Activated naive CD8-positive, alpha-beta T cell treated with anti-CD3 and anti-CD28 coated beads, Interleukin-2, amount 50 U/mL, for 24 hours (primary cell): ENCODE data around the gene NUBPL.
"Not testable (repeated sequence)": the region's sequence is repeated elsewhere in the genome, so short reads cannot be mapped to it uniquely, and the experiment has no call there.

ENCODE experiments used
- ATAC-seq: fragments of 150-1000 bp; cut with Tn5 transposase; one replicate; pipeline ENCODE4 v1.10.0; 2021
- DNase-seq: peaks from one replicate; pipeline ENCODE4 v3.0.0; 2021
- H3K27ac Mint-ChIP-seq: one replicate; pipeline ENCODE4 v1.8.0; 2021; ENCODE audit warnings: mild to moderate bottlenecking, mixed read lengths
- H3K27me3 Mint-ChIP-seq: one replicate; pipeline ENCODE4 v1.8.0; 2021; ENCODE audit warnings: mixed read lengths
- H3K36me3 Mint-ChIP-seq: one replicate; pipeline ENCODE4 v1.8.0; 2021; ENCODE audit warnings: low read depth, mixed read lengths
- H3K4me1 Mint-ChIP-seq: one replicate; pipeline ENCODE4 v1.8.0; 2021; ENCODE audit warnings: mixed read lengths
- H3K4me3 Mint-ChIP-seq: one replicate; pipeline ENCODE4 v1.8.0; 2021; ENCODE audit warnings: mild to moderate bottlenecking, moderate library complexity, mixed read lengths
- H3K9me3 Mint-ChIP-seq: one replicate; pipeline ENCODE4 v1.8.0; 2021; ENCODE audit warnings: mixed read lengths

Gene NUBPL

GRCh38 chr14:31811693-31812628 lies 250.8 kb downstream of the NUBPL start:
- ATAC-seq, H3K4me3 Mint-ChIP-seq, H3K4me1 Mint-ChIP-seq, DNase-seq, H3K27me3 Mint-ChIP-seq, H3K27ac Mint-ChIP-seq: not testable (repeated sequence)
- Mint-ChIP-seq H3K36me3 (peaks cover 76% of the 10 kb centered on the region), H3K9me3 (peaks cover 38% of the 10 kb centered on the region)

- DNase-seq, H3K27me3 Mint-ChIP-seq, H3K4me3 Mint-ChIP-seq, H3K4me1 Mint-ChIP-seq, ATAC-seq, H3K27ac Mint-ChIP-seq: not testable (repeated sequence)
- Mint-ChIP-seq H3K9me3 (peaks cover 40% of the 10 kb centered on the region), H3K36me3 (peaks cover 65% of the 10 kb centered on the region)
Observed at GRCh38 chr14:31813724-31814490, 252.7 kb downstream of the NUBPL start.

- no peaks in the 10 kb centered on the region for H3K27me3 Mint-ChIP-seq
Observed at GRCh38 chr14:31819281-31819680, 258.1 kb downstream of the NUBPL start.

GRCh38 chr14:31825459-31825858 lies 264.3 kb downstream of the NUBPL start:
- ATAC-seq (no peak), DNase-seq (no peak)
- no peak overlapping the region for H3K27ac Mint-ChIP-seq
- H3K27me3 Mint-ChIP-seq: no peaks in the 10 kb centered on the region
- H3K4me3 Mint-ChIP-seq: no peak overlapping the region
- H3K36me3 Mint-ChIP-seq: peaks cover 15% of the 10 kb centered on the region
- H3K4me1 Mint-ChIP-seq: no peaks in the 10 kb centered on the region
- no peaks in the 10 kb centered on the region for H3K9me3 Mint-ChIP-seq

More at GRCh38 chr14:31819281-31819680, 258.1 kb downstream of the NUBPL start:
- DNase-seq (no peak), ATAC-seq (no peak)
- Mint-ChIP-seq H3K4me1 (no peaks in the 10 kb centered on the region), H3K27ac (no peak overlapping the region), H3K4me3 (no peak overlapping the region), H3K9me3 (peaks cover 20% of the 10 kb centered on the region), H3K36me3 (peaks cover 25% of the 10 kb centered on the region)

GRCh38 chr14:31827325-31827724 lies 266.1 kb downstream of the NUBPL start:
- DNase-seq: no peak
- Mint-ChIP-seq H3K9me3 (no peaks in the 10 kb centered on the region), H3K27me3 (no peaks in the 10 kb centered on the region), H3K4me1 (no peaks in the 10 kb centered on the region), H3K27ac (no peak overlapping the region), H3K4me3 (no peak overlapping the region), H3K36me3 (peaks cover 13% of the 10 kb centered on the region)
- no peak for ATAC-seq

- Mint-ChIP-seq H3K36me3 (peaks cover 13% of the 10 kb centered on the region), H3K9me3 (no peaks in the 10 kb centered on the region), H3K27ac (no peak overlapping the region), H3K4me1 (no peaks in the 10 kb centered on the region), H3K4me3 (no peak overlapping the region), H3K27me3 (no peaks in the 10 kb centered on the region)
- no peak for ATAC-seq
- no peak for DNase-seq
Observed at GRCh38 chr14:31828946-31829868, 268.0 kb downstream of the NUBPL start.

GRCh38 chr14:31834616-31835015 lies 273.4 kb downstream of the NUBPL start:
- no peak overlapping the region for H3K4me3 Mint-ChIP-seq
- ATAC-seq: no peak
- no peak overlapping the region for H3K27ac Mint-ChIP-seq
- no peaks in the 10 kb centered on the region for H3K27me3 Mint-ChIP-seq
- H3K4me1 Mint-ChIP-seq: no peaks in the 10 kb centered on the region
- peaks cover 2% of the 10 kb centered on the region for H3K9me3 Mint-ChIP-seq
- H3K36me3 Mint-ChIP-seq: peaks cover 8% of the 10 kb centered on the region
- no peak for DNase-seq

GRCh38 chr14:31835049-31835448 lies 273.8 kb downstream of the NUBPL start:
- Mint-ChIP-seq H3K36me3 (peaks cover 13% of the 10 kb centered on the region), H3K4me1 (no peaks in the 10 kb centered on the region), H3K4me3 (no peak overlapping the region), H3K27ac (no peak overlapping the region), H3K9me3 (peaks cover 5% of the 10 kb centered on the region), H3K27me3 (no peaks in the 10 kb centered on the region)
- ATAC-seq: no peak
- DNase-seq: no peak

GRCh38 chr14:31837031-31837430 lies 275.8 kb downstream of the NUBPL start:
- Mint-ChIP-seq H3K36me3 (peaks cover 12% of the 10 kb centered on the region), H3K4me1 (no peaks in the 10 kb centered on the region), H3K9me3 (peaks cover 5% of the 10 kb centered on the region), H3K27ac (no peak overlapping the region), H3K4me3 (no peak overlapping the region), H3K27me3 (no peaks in the 10 kb centered on the region)
- ATAC-seq: no peak
- DNase-seq: no peak

- Mint-ChIP-seq H3K9me3 (peaks cover 5% of the 10 kb centered on the region), H3K4me3 (no peak overlapping the region), H3K27ac (no peak overlapping the region), H3K36me3 (peaks cover 21% of the 10 kb centered on the region), H3K27me3 (no peaks in the 10 kb centered on the region), H3K4me1 (no peaks in the 10 kb centered on the region)
- ATAC-seq: no peak
- DNase-seq: no peak
Observed at GRCh38 chr14:31842899-31843298, 281.7 kb downstream of the NUBPL start.

- Mint-ChIP-seq H3K27ac (no peak overlapping the region), H3K27me3 (no peaks in the 10 kb centered on the region), H3K36me3 (peaks cover 19% of the 10 kb centered on the region), H3K9me3 (peaks cover 5% of the 10 kb centered on the region), H3K4me1 (no peaks in the 10 kb centered on the region), H3K4me3 (no peak overlapping the region)
- DNase-seq: no peak
- ATAC-seq: no peak
Observed at GRCh38 chr14:31843361-31844091, 282.3 kb downstream of the NUBPL start.

GRCh38 chr14:31854508-31855075 lies 293.4 kb downstream of the NUBPL start:
- Mint-ChIP-seq H3K27me3 (no peaks in the 10 kb centered on the region), H3K4me1 (no peaks in the 10 kb centered on the region), H3K36me3 (peaks cover 67% of the 10 kb centered on the region), H3K9me3 (peaks cover 16% of the 10 kb centered on the region), H3K27ac (no peak overlapping the region), H3K4me3 (no peak overlapping the region)
- DNase-seq (no peak), ATAC-seq (no peak)

GRCh38 chr14:31855262-31855661 lies 294.1 kb downstream of the NUBPL start:
- no peaks in the 10 kb centered on the region for H3K4me1 Mint-ChIP-seq
- no peak overlapping the region for H3K27ac Mint-ChIP-seq
- no peak for DNase-seq
- H3K9me3 Mint-ChIP-seq: peaks cover 18% of the 10 kb centered on the region
- no peak overlapping the region for H3K4me3 Mint-ChIP-seq
- H3K36me3 Mint-ChIP-seq: peaks cover 67% of the 10 kb centered on the region
- no peak for ATAC-seq
- no peaks in the 10 kb centered on the region for H3K27me3 Mint-ChIP-seq
